ENCODE results near the gene PTPRN2. TPM values are rescaled to one million over a fixed set of nuclear protein-coding genes. Genes with fewer than 3 reads are reported as not detected.

PTPRN2 gene
- total and polyA plus RNA-seq, 2 donors (not counting 3 experiments of a cell fraction or from before 2014, with no cell fraction given): 0.62 to 0.88 TPM

GRCh38 chr7:157744786-157745601 lies 842.6 kb downstream of the PTPRN2 start:
- ChIA-PET POLR2A (no interaction called here), CTCF (no interaction called here)
- Histone ChIP-seq H3K9ac (replicated peaks; ENCODE audit: extremely low read depth, insufficient read depth, low read length) (no peak overlapping the region), H3K4me2 (ENCODE audit: insufficient read depth, low read length) (no peak overlapping the region), H3K4me1 (ENCODE audit: control insufficient read depth, extremely low read depth, insufficient read depth, low read length) (no peaks in the 10 kb centered on the region), H2AFZ (ENCODE audit: low read depth, low read length) (no peak overlapping the region), H3K36me3 (ENCODE audit: control insufficient read depth in 2 of 2, extremely low read depth in 1 of 2, insufficient read depth in 2 of 2, low read length in 2 of 2) (no peaks in the 10 kb centered on the region), H4K20me1 (replicated peaks; ENCODE audit: control insufficient read depth, extremely low read depth, insufficient read depth, low read length) (no peaks in the 10 kb centered on the region), H3K9me3 (replicated peaks; ENCODE audit: control insufficient read depth, insufficient read depth, low read length) (peaks cover 2% of the 10 kb centered on the region), H3K27ac (ENCODE audit: insufficient read depth, low read depth, low read length) (no peak overlapping the region), H3K9me1 (replicated peaks; ENCODE audit: control insufficient read depth, extremely low read depth, insufficient read depth, low read length) (no peaks in the 10 kb centered on the region), H3K27me3 (ENCODE audit: control insufficient read depth in 2 of 2, insufficient read depth in 2 of 2, low read length in 2 of 2) (no peaks in the 10 kb centered on the region), H3K79me2 (ENCODE audit: control insufficient read depth, insufficient read depth, low read length) (no peaks in the 10 kb centered on the region), H3K4me3 (replicated peaks in 1 of 3; ENCODE audit: insufficient read depth in 1 of 3, low read depth in 1 of 3, low read length in 3 of 3) (no peak overlapping the region)
- intact Hi-C loops (cut with micrococcal nuclease): no loop called here
- DNase-seq (ENCODE audit: low read depth, low spot score) (no peak), FAIRE-seq (no peak)
- dilution Hi-C loops (cut with MboI; ENCODE audit: extremely low pct_ligation_motif_present, low sequenced_read_pairs): no loop called here
- no TSS peak for BruUV-seq (replicated peaks)
- no peak for TF ChIP-seq EZH2 (IDR thresholded peaks at IDR 0.05; ENCODE audit: borderline replicate concordance, low read depth, low read length, severe bottlenecking)
- TF ChIP-seq POLR2A (IDR thresholded peaks at IDR 0.05; ENCODE audit: low read depth, low read length): no peak

GRCh38 chr7:157743781-157744525 lies 843.7 kb downstream of the PTPRN2 start:
- Histone ChIP-seq H3K4me1 (ENCODE audit: control insufficient read depth, extremely low read depth, insufficient read depth, low read length) (no peaks in the 10 kb centered on the region), H3K4me2 (ENCODE audit: insufficient read depth, low read length) (no peak overlapping the region), H4K20me1 (replicated peaks; ENCODE audit: control insufficient read depth, extremely low read depth, insufficient read depth, low read length) (no peaks in the 10 kb centered on the region), H3K9me1 (replicated peaks; ENCODE audit: control insufficient read depth, extremely low read depth, insufficient read depth, low read length) (no peaks in the 10 kb centered on the region), H3K36me3 (ENCODE audit: control insufficient read depth in 2 of 2, extremely low read depth in 1 of 2, insufficient read depth in 2 of 2, low read length in 2 of 2) (no peaks in the 10 kb centered on the region), H3K4me3 (replicated peaks in 1 of 3; ENCODE audit: insufficient read depth in 1 of 3, low read depth in 1 of 3, low read length in 3 of 3) (no peak overlapping the region), H3K27me3 (ENCODE audit: control insufficient read depth in 2 of 2, insufficient read depth in 2 of 2, low read length in 2 of 2) (no peaks in the 10 kb centered on the region), H2AFZ (ENCODE audit: low read depth, low read length) (no peak overlapping the region), H3K9ac (replicated peaks; ENCODE audit: extremely low read depth, insufficient read depth, low read length) (no peak overlapping the region), H3K9me3 (replicated peaks; ENCODE audit: control insufficient read depth, insufficient read depth, low read length) (peaks cover 2% of the 10 kb centered on the region), H3K79me2 (ENCODE audit: control insufficient read depth, insufficient read depth, low read length) (no peaks in the 10 kb centered on the region), H3K27ac (ENCODE audit: insufficient read depth, low read depth, low read length) (no peak overlapping the region)
- dilution Hi-C loops (cut with MboI; ENCODE audit: extremely low pct_ligation_motif_present, low sequenced_read_pairs) (no loop called here), intact Hi-C loops (cut with micrococcal nuclease) (no loop called here)
- ChIA-PET CTCF (interaction anchor here (0.6 kb wide), 1 partner anchor 160 kb away, joined by 3 read pairs; no protein-coding TSS in a partner anchor), POLR2A (no interaction called here)
- FAIRE-seq: no peak
- no TSS peak for BruUV-seq (replicated peaks)
- DNase-seq (ENCODE audit: low read depth, low spot score): no peak
- no peak for TF ChIP-seq FOS (IDR thresholded peaks at IDR 0.05; ENCODE audit: borderline replicate concordance, insufficient read depth, low read length)
- no peak for TF ChIP-seq MAX (IDR thresholded peaks at IDR 0.05; ENCODE audit: insufficient read depth, insufficient read length)
- no peak for TF ChIP-seq CTCF (IDR thresholded peaks at IDR 0.05; ENCODE audit: extremely low read depth in 1 of 2, insufficient read depth in 1 of 2, low read depth in 1 of 2, low read length in 2 of 2)
- no peak for TF ChIP-seq JUN (IDR thresholded peaks at IDR 0.05; ENCODE audit: borderline replicate concordance, insufficient read depth, insufficient read length, low read depth)
- TF ChIP-seq POLR2A (IDR thresholded peaks at IDR 0.05; ENCODE audit: low read depth, low read length): no peak
- no peak for TF ChIP-seq EZH2 (IDR thresholded peaks at IDR 0.05; ENCODE audit: borderline replicate concordance, low read depth, low read length, severe bottlenecking)
- TF ChIP-seq GATA2 (IDR thresholded peaks at IDR 0.05; ENCODE audit: insufficient read depth, insufficient read length, low read depth, low read length): no peak
- no peak for TF ChIP-seq POLR2AphosphoS5 (IDR thresholded peaks at IDR 0.05; ENCODE audit: insufficient read depth, low read depth, low read length)
- TF ChIP-seq MYC (IDR thresholded peaks at IDR 0.05; ENCODE audit: low read depth, low read length): no peak

Measured in endothelial cell of umbilical vein (primary cell).